GM23248 (cell line): Measurements from ENCODE around the gene RNASEL. TPM values are rescaled to one million over a fixed set of nuclear protein-coding genes. Genes with fewer than 3 reads are reported as not detected.

Experiments used
- DNase-seq: peaks from one replicate; pipeline ENCODE4 v3.0.0-alpha.2; 2015
- H2AFZ ChIP-seq: fragments of 200-600 bp; sonication (generic); 2 replicates; pipeline ENCODE4 v1.6.1; 2016; ENCODE audit warnings: antibody characterized with exemption
- H3F3A ChIP-seq: fragments of 200-600 bp; sonication (generic); 2 replicates; pipeline ENCODE4 v1.6.1; 2016; ENCODE audit warnings: mild to moderate bottlenecking, antibody characterized with exemption, mixed run types; ENCODE audit not compliant: insufficient read depth
- H3K27ac ChIP-seq: fragments of 200-600 bp; sonication (generic); 2 replicates; pipeline ENCODE4 v1.5.1; 2016; ENCODE audit warnings: mild to moderate bottlenecking
- H3K27me3 ChIP-seq: fragments of 200-600 bp; sonication (generic); replicated peaks from 2 replicates; pipeline ENCODE4 v1.6.1; 2016; ENCODE audit warnings: mild to moderate bottlenecking; ENCODE audit not compliant: insufficient read depth
- H3K36me3 ChIP-seq: fragments of 200-600 bp; sonication (generic); 2 replicates; pipeline ENCODE4 v1.6.1; 2016; ENCODE audit warnings: low read depth, mild to moderate bottlenecking
- H3K4me1 ChIP-seq: fragments of 200-600 bp; sonication (generic); 2 replicates; pipeline ENCODE4 v1.6.1; 2016; ENCODE audit warnings: mild to moderate bottlenecking; ENCODE audit not compliant: insufficient read depth
- H3K4me2 ChIP-seq: fragments of 200-600 bp; sonication (generic); one replicate; pipeline ENCODE4 v1.6.1; 2016; ENCODE audit warnings: mild to moderate bottlenecking; ENCODE audit not compliant: unreplicated experiment
- H3K4me3 ChIP-seq: fragments of 200-600 bp; sonication (generic); 2 replicates; pipeline ENCODE4 v1.5.1; 2016; ENCODE audit warnings: mild to moderate bottlenecking
- H3K79me2 ChIP-seq: fragments of 200-600 bp; sonication (generic); 2 replicates; pipeline ENCODE4 v1.6.1; 2016; ENCODE audit warnings: mild to moderate bottlenecking; ENCODE audit not compliant: insufficient read depth
- H3K9ac ChIP-seq: fragments of 200-600 bp; sonication (generic); 2 replicates; pipeline ENCODE4 v1.6.1; 2016; ENCODE audit warnings: mild to moderate bottlenecking
- H3K9me2 ChIP-seq: fragments of 200-600 bp; sonication (generic); 2 replicates; pipeline ENCODE4 v1.6.1; 2016; ENCODE audit warnings: mixed run types, mild to moderate bottlenecking, moderate library complexity; ENCODE audit not compliant: insufficient read depth
- H3K9me3 ChIP-seq: fragments of 200-600 bp; sonication (generic); one replicate; pipeline ENCODE4 v1.6.1; 2017; ENCODE audit warnings: low read depth
- H4K20me1 ChIP-seq: fragments of 200-600 bp; sonication (generic); 2 replicates; pipeline ENCODE4 v1.6.0; 2016; ENCODE audit not compliant: insufficient read depth
- EZH2 ChIP-seq: fragments of 200-600 bp; sonication (generic); IDR thresholded peaks from 2 replicates; pipeline ENCODE4 v1.6.1; 2018; ENCODE audit warnings: antibody characterized with exemption, mild to moderate bottlenecking; ENCODE audit not compliant: insufficient read depth, poor library complexity, severe bottlenecking
- EZH2phosphoT487 ChIP-seq: fragments of 200-600 bp; sonication (generic); IDR thresholded peaks from 2 replicates; pipeline ENCODE4 v1.6.1; 2018; ENCODE audit warnings: antibody characterized with exemption, moderate library complexity, mild to moderate bottlenecking, low read depth; ENCODE audit not compliant: insufficient read depth
- WGBS, 2 experiments: methylation state at CpG; one replicate each; pipeline ENCODE4 v1.1.6; 2015 to 2017; ENCODE audit warnings: low lambda C conversion rate in 2 of 2, low coverage in 1 of 2; ENCODE audit errors: missing lambda C conversion rate in 2 of 2; 5-methylcytosine and 5-hydroxymethylcytosine counted together
- in situ Hi-C: fragments of 300-500 bp; cut with MboI; formaldehyde crosslinking; loops from 2 replicates; pipeline ENCODE4 v1.15.0; 2020
- polyA plus RNA-seq: library from polyadenylated mRNA; unstranded; fragments of >200 nt; fragmentation: Nextera tagmentation; extraction: Ambion mirVana; gene quantifications from 2 replicates; pipeline ENCODE4 v1.2.1, GENCODE V29; 2016
- total RNA-seq: library from RNA; depleted of rRNA; stranded (reverse); fragments of >200 nt; shearing (Covaris generic); gene quantifications from 2 replicates; pipeline ENCODE4 v1.2.3, GENCODE V29; 2014

RNASEL gene
- total and polyA plus RNA-seq, 2 experiments from 2014 or later = 7.9 to 10.1 TPM

DNA sequence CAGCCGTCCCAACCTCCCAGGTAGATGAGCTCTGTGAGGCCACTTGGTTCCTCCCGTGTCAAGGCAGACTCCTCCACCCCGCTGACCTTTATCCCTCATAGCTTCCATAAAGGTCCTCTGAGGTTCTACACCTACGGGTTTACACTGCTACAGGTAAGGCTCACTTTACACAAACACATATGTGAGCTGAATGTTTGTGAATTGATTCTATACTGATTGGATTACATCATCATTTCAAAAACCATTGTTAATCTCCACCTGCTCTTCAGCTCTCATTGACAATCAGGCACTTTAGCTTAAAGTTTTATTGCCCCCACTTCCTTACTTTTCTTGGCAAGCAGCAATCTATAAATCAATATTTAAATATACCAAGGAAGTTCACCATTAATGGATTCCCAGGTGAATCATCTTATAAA is 28.0 kb upstream of the RNASEL start:
- in situ Hi-C loops = no loop called here
- peaks cover 28% of the 10 kb centered on the region for H3K4me1 ChIP-seq
- H3F3A ChIP-seq = peaks cover 27% of the 10 kb centered on the region

DNA sequence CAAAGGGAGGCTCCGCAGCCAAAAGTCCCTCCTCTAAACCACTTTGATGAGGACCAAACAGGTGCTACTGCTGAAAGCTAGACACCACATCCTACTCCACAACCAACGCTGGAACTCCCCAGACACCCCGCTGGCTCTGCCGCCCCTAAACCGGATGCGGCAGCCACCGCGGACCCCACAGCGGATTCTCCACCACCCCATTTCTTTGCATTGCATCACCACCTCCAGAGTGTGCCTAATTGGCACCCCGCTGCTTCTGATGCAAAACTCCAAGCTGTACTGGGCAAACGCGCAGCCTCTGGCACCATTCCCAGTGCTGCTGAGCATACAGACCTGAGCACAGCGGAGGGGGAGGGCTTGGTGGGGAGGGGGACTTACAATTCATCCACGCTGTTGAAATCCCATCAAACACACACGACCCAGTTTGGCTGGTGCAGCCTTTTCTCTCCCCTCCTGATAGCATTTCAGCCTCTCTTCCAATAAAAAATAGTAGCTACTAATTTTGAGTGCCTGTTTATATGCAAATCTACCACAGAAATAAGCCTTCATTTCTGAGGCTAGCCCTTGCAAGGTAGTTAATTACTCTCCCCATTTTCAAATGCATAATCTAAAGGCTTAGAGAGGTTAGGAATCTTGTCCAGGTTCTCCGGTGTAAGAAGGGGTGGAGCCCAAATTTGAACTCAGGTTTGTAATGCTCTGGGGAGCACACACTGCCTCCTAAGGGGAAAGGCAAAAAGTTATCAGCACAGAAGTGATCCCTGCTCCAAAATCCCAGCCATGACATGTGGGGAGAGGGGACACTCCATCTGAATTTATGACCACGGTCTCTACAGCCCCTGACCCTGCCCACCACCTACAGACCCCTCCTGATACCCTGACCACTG is 27.3 kb upstream of the RNASEL start:
- H3K27me3 ChIP-seq = no peaks in the 10 kb centered on the region
- H3K4me1 ChIP-seq = peaks cover 28% of the 10 kb centered on the region
- H3K79me2 ChIP-seq = no peaks in the 10 kb centered on the region
- no peaks in the 10 kb centered on the region for H3K9me3 ChIP-seq
- DNase-seq = peak; percentile 70
- WGBS, 2 experiments = 7 to 10% methylated on average over 15 to 17 of the region's 17 CpGs
- peak overlapping the region; percentile 89 for H2AFZ ChIP-seq
- H4K20me1 ChIP-seq = no peaks in the 10 kb centered on the region
- H3K4me3 ChIP-seq = peak overlapping the region; percentile 74
- H3K9ac ChIP-seq = peak overlapping the region; percentile 83
- in situ Hi-C loops = no loop called here
- peaks cover 27% of the 10 kb centered on the region for H3F3A ChIP-seq
- peak overlapping the region; percentile 86 for H3K27ac ChIP-seq
- peak overlapping the region; percentile 85 for H3K4me2 ChIP-seq
- H3K9me2 ChIP-seq = no peaks in the 10 kb centered on the region
- no peaks in the 10 kb centered on the region for H3K36me3 ChIP-seq
- TF ChIP-seq EZH2 (no peak), EZH2phosphoT487 (no peak)

More for the DNA sequence above, 28.0 kb upstream of the RNASEL start:
- Histone ChIP-seq H3K9me2 (no peaks in the 10 kb centered on the region), H3K27ac (no peak overlapping the region), H3K27me3 (no peaks in the 10 kb centered on the region), H3K79me2 (no peaks in the 10 kb centered on the region), H3K4me3 (no peak overlapping the region), H2AFZ (no peak overlapping the region), H4K20me1 (no peaks in the 10 kb centered on the region), H3K9me3 (no peaks in the 10 kb centered on the region), H3K9ac (no peak overlapping the region), H3K4me2 (no peak overlapping the region), H3K36me3 (no peaks in the 10 kb centered on the region)
- WGBS, 2 experiments = 79 to 80% methylated on average over 4 of the region's 4 CpGs
- no peak for TF ChIP-seq EZH2phosphoT487
- no peak for TF ChIP-seq EZH2
- no peak for DNase-seq

DNA sequence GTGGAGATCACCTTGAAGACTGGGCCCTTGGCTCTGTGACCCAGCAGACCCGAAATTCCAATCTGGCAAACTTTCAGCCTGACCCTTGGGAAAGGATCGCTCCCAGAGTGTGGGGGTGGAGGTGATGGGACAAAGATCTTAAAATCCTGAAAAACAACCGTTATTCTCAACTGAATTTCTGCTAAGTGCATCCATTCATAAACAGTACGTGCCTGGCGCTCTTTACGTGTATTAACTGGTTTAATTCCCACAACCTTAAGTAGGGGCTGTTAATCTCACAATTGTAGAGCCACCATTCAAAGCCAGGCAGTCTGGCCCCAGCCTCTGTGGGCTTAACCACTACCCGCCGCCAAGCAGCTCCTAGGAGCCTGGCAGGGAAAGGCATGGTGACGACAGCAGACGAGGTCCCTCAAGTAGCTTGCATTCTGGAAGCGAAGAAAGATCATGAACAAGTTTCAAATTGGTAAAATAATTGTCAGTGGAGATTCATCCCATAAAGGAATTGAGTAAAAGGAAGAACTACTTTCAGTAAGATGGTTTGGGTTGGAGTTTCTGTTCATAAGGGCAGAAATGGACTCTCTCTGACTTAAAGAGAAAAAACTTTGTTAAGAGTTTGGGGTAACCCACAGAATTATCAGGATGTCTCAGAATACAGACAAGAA is 26.5 kb upstream of the RNASEL start:
- Histone ChIP-seq H3K4me1 (peaks cover 28% of the 10 kb centered on the region), H3F3A (peaks cover 27% of the 10 kb centered on the region), H4K20me1 (no peaks in the 10 kb centered on the region), H3K9me2 (no peaks in the 10 kb centered on the region), H3K79me2 (no peaks in the 10 kb centered on the region), H3K4me2 (peak overlapping the region; percentile 85), H3K27me3 (no peaks in the 10 kb centered on the region), H2AFZ (peak overlapping the region; percentile 89), H3K4me3 (peak overlapping the region; percentile 74), H3K9me3 (no peaks in the 10 kb centered on the region), H3K9ac (peak overlapping the region; percentile 83), H3K27ac (peak overlapping the region; percentile 86), H3K36me3 (no peaks in the 10 kb centered on the region)
- WGBS, 2 experiments = 15 to 18% methylated on average over 11 of the region's 11 CpGs
- in situ Hi-C loops = no loop called here
- TF ChIP-seq EZH2phosphoT487 = no peak
- no peak for TF ChIP-seq EZH2
- peak; percentile 65 for DNase-seq

DNA sequence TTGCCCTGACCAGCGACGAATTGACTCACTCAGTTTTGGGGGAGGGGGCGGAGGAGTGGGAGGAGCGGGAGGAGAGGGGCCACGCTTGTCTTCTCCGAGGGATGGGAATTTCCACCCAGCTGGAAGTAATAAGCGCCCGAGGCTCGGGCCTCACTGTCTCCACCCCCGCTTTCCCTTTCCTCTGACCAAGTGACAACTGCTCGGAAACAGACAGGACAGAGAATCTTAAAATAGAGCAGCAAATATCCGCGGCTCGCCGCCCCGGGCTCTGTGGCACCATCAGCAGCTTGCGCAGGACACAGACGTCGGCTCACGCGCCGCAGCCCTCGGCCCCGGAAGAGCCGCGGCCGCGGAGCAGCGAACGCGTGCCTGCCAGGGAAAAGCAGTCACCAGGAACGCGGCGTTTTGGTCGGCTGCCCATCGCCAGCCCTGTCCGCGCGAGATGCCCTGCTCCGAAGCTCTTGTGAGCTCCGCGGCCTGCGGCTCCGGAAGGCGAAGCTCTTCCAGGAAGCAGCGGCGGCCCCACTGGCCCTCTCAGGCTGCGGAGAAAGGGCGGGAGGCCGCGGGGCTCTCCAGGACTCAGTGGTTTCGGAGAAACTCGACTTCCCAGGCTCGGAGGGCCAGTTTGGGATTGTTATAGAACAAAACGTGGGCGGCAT is 25.9 kb upstream of the RNASEL start:
- DNase-seq = peak; percentile 96
- Histone ChIP-seq H3K4me2 (peak overlapping the region; percentile 85), H3K27ac (peak overlapping the region; percentile 86), H3K9me2 (no peaks in the 10 kb centered on the region), H3K27me3 (no peaks in the 10 kb centered on the region), H3K9me3 (no peaks in the 10 kb centered on the region), H3K79me2 (no peaks in the 10 kb centered on the region), H3K36me3 (no peaks in the 10 kb centered on the region), H3K4me1 (peaks cover 28% of the 10 kb centered on the region), H4K20me1 (no peaks in the 10 kb centered on the region), H3F3A (peaks cover 27% of the 10 kb centered on the region), H2AFZ (peak overlapping the region; percentile 89), H3K4me3 (peak overlapping the region; percentile 74), H3K9ac (peak overlapping the region; percentile 83)
- TF ChIP-seq EZH2 (no peak), EZH2phosphoT487 (no peak)
- 1 to 2% methylated on average over 47 to 56 of the region's 56 CpGs for WGBS, 2 experiments
- in situ Hi-C loops = no loop called here
